KBM-7 (cell line): Measurements from ENCODE around the gene PRELP.
"Not testable (repeated sequence)": the region's sequence is repeated elsewhere in the genome, so short reads cannot be mapped to it uniquely, and the experiment has no call there.

ENCODE experiments used
- DNase-seq: peaks from one replicate; pipeline ENCODE4 v3.0.0-alpha.2; 2015
- in situ Hi-C: fragments of 300-500 bp; cut with MboI; formaldehyde crosslinking; loops from 2 replicates; pipeline ENCODE4 v1.14.3; 2020; ENCODE audit warnings: low sequenced_read_pairs, low pct_unique_long_range_greater_than_20kb, mixed read lengths

Gene PRELP

GRCh38 chr1:203451836-203452784, 23.5 kb upstream of the PRELP start:
- in situ Hi-C loops = no loop called here
- no peak for DNase-seq

- no peak for DNase-seq
- in situ Hi-C loops = no loop called here
These were observed 22.6 kb upstream of the PRELP start for GRCh38 chr1:203453016-203453415.

- DNase-seq = no peak
- in situ Hi-C loops = no loop called here
These were observed 22.0 kb upstream of the PRELP start for GRCh38 chr1:203453616-203454015.

- DNase-seq = no peak
- in situ Hi-C loops = no loop called here
These were observed 20.6 kb upstream of the PRELP start for GRCh38 chr1:203454986-203455471.

- DNase-seq = no peak
- in situ Hi-C loops = no loop called here
These were observed 19.9 kb upstream of the PRELP start for GRCh38 chr1:203455706-203456105.

- in situ Hi-C loops = no loop called here
- no peak for DNase-seq
These were observed 19.0 kb upstream of the PRELP start for GRCh38 chr1:203456577-203456976.

- in situ Hi-C loops = no loop called here
- no peak for DNase-seq
These were observed 17.5 kb upstream of the PRELP start for GRCh38 chr1:203458078-203458477.

- in situ Hi-C loops = no loop called here
- DNase-seq = no peak
These were observed 15.9 kb upstream of the PRELP start for GRCh38 chr1:203459671-203460201.

GRCh38 chr1:203461717-203462116, 13.9 kb upstream of the PRELP start:
- in situ Hi-C loops = no loop called here

GRCh38 chr1:203462143-203462542, 13.5 kb upstream of the PRELP start:
- in situ Hi-C loops = no loop called here
- DNase-seq = no peak

More at GRCh38 chr1:203461717-203462116, 13.9 kb upstream of the PRELP start:
- DNase-seq = no peak

GRCh38 chr1:203462878-203463277, 12.7 kb upstream of the PRELP start:
- DNase-seq = no peak
- in situ Hi-C loops = no loop called here

- in situ Hi-C loops = no loop called here
These were observed 12.0 kb upstream of the PRELP start for GRCh38 chr1:203463469-203464062.

GRCh38 chr1:203464226-203464625, 11.4 kb upstream of the PRELP start:
- DNase-seq = no peak

More at GRCh38 chr1:203463469-203464062, 12.0 kb upstream of the PRELP start:
- DNase-seq = no peak

GRCh38 chr1:203464743-203465142, 10.9 kb upstream of the PRELP start:
- DNase-seq = no peak
- in situ Hi-C loops = no loop called here

More at GRCh38 chr1:203464226-203464625, 11.4 kb upstream of the PRELP start:
- in situ Hi-C loops = no loop called here

GRCh38 chr1:203465146-203465798, 10.3 kb upstream of the PRELP start:
- in situ Hi-C loops = no loop called here

GRCh38 chr1:203465948-203466347, 9.7 kb upstream of the PRELP start:
- in situ Hi-C loops = no loop called here
- DNase-seq = no peak

More at GRCh38 chr1:203465146-203465798, 10.3 kb upstream of the PRELP start:
- no peak for DNase-seq

- in situ Hi-C loops, DNase-seq: not testable (repeated sequence)
These were observed 8.6 kb upstream of the PRELP start for GRCh38 chr1:203466906-203467549.

GRCh38 chr1:203467550-203467921, 8.1 kb upstream of the PRELP start:
- in situ Hi-C loops = no loop called here
- DNase-seq = no peak

GRCh38 chr1:203468326-203468725, 7.3 kb upstream of the PRELP start:
- in situ Hi-C loops = no loop called here
- DNase-seq = no peak
